ENCODE results near the gene NPAS2. TPM values are rescaled to one million over a fixed set of nuclear protein-coding genes. Genes with fewer than 3 reads are reported as not detected.

The NPAS2 gene
- total and polyA plus RNA-seq, 2 of the 8 experiments (the other 6 are each of a cell fraction or from before 2014, with no cell fraction given) = 1.8 to 1.9 TPM

- H2BK120ac ChIP-seq (replicated peaks; ENCODE audit: low read depth, low read length) = no peak overlapping the region
- no peaks in the 10 kb centered on the region for H3K27me3 ChIP-seq (replicated peaks in 1 of 4; ENCODE audit: control insufficient read depth in 3 of 4, extremely low read depth in 1 of 4, insufficient read depth in 3 of 4, low read length in 3 of 4)
- H4K20me1 ChIP-seq (replicated peaks in 1 of 2; ENCODE audit: control insufficient read depth in 1 of 2, insufficient read depth in 2 of 2, low read length in 2 of 2) = no peaks in the 10 kb centered on the region
- no peak overlapping the region for H3K4me3 ChIP-seq (ENCODE audit: extremely low read depth in 1 of 4, insufficient read depth in 2 of 4, low read depth in 3 of 4, low read length in 4 of 4)
- ChIA-PET CTCF (ENCODE audit: partially characterized antibody) (interaction anchor here (0.7 to 1.0 kb wide), 2 partner anchors 80 to 543 kb away, joined by 3 read pairs; no protein-coding TSS in a partner anchor), POLR2A (ENCODE audit: partially characterized antibody) (interaction anchor here (1.1 kb wide), 1 partner anchor 343 kb away, joined by 4 read pairs; the partner anchor contains the start of gene RNF149)
- no peaks in the 10 kb centered on the region for H3K23me2 ChIP-seq (ENCODE audit: low read depth, low read length)
- H3K79me2 ChIP-seq (ENCODE audit: control insufficient read depth in 1 of 2, insufficient read depth in 2 of 2, low read length in 2 of 2) = no peaks in the 10 kb centered on the region
- no peak overlapping the region for H2AFZ ChIP-seq (ENCODE audit: low read length)
- no peak overlapping the region for H2AK5ac ChIP-seq (ENCODE audit: low read depth, low read length)
- no peak for FAIRE-seq
- H3K56ac ChIP-seq (replicated peaks; ENCODE audit: insufficient read length, low read depth, low read length) = no peak overlapping the region
- no peak overlapping the region for H2BK12ac ChIP-seq (ENCODE audit: low read depth, low read length)
- no peak overlapping the region for H2BK20ac ChIP-seq (ENCODE audit: low read length)
- no peak overlapping the region for H4K8ac ChIP-seq (ENCODE audit: extremely low read depth, insufficient read depth, low read length)
- H3K4ac ChIP-seq (replicated peaks; ENCODE audit: insufficient read length, low read depth, low read length) = no peak overlapping the region
- 89% methylated on average over 5 of the region's 5 CpGs; no CpG with 5 or more reads in 1 of the 2 experiments for WGBS, 2 experiments (ENCODE audit: extremely low coverage in 1 of 2, insufficient coverage in 1 of 2, insufficient read length in 1 of 2, insufficient replicate concordance in 2 of 2, low coverage in 1 of 2, low lambda C conversion rate in 2 of 2, missing lambda C conversion rate in 1 of 2)
- H3K9me3 ChIP-seq (ENCODE audit: insufficient read depth in 2 of 2, low read depth in 1 of 2, low read length in 1 of 2) = no peaks in the 10 kb centered on the region
- H4K91ac ChIP-seq (replicated peaks; ENCODE audit: insufficient read length, low read length) = no peak overlapping the region
- H3K18ac ChIP-seq (ENCODE audit: extremely low read depth, low read length) = no peak overlapping the region
- H3K4me1 ChIP-seq (replicated peaks in 1 of 4; ENCODE audit: control insufficient read depth in 3 of 4, insufficient read depth in 4 of 4, low read length in 3 of 4) = peaks cover 0 to under 1% (median 0%) of the 10 kb centered on the region in 4 experiments; a peak in 1 of 7 replicates
- no peak for DNase-seq (ENCODE audit: low read depth in 1 of 2, low spot score in 2 of 2)
- no peak overlapping the region for H2BK5ac ChIP-seq (ENCODE audit: low read depth, low read length)
- no peaks in the 10 kb centered on the region for H3K36me3 ChIP-seq (ENCODE audit: control insufficient read depth in 2 of 4, insufficient read depth in 4 of 4, low read length in 3 of 4)
- no peak overlapping the region for H3K14ac ChIP-seq (ENCODE audit: insufficient read length)
- H3K79me1 ChIP-seq (ENCODE audit: low read depth, low read length) = no peaks in the 10 kb centered on the region
- no peak overlapping the region for H3K27ac ChIP-seq (ENCODE audit: low read depth, low read length)
- no peak overlapping the region for H2BK15ac ChIP-seq (ENCODE audit: low read length)
- H3K4me2 ChIP-seq (ENCODE audit: insufficient read depth in 1 of 2, low read depth in 2 of 2, low read length in 2 of 2) = no peak overlapping the region
- H3K9ac ChIP-seq (replicated peaks in 1 of 4; ENCODE audit: extremely low read depth in 1 of 4, low read depth in 3 of 4, low read length in 3 of 4) = no peak overlapping the region
- no peak overlapping the region for H3K23ac ChIP-seq (ENCODE audit: insufficient read length)
- H4K5ac ChIP-seq (ENCODE audit: insufficient read length, low read depth, low read length) = no peak overlapping the region
- TF ChIP-seq BACH1 (IDR thresholded peaks at IDR 0.05; ENCODE audit: low read length) = no peak
- no peak for TF ChIP-seq CHD1 (IDR thresholded peaks at IDR 0.05; ENCODE audit: low read depth, low read length)
- no peak for TF ChIP-seq SRF (IDR thresholded peaks at IDR 0.05; ENCODE audit: low read depth, low read length)
- TF ChIP-seq SP2 (IDR thresholded peaks at IDR 0.05; ENCODE audit: low read length) = no peak
- TF ChIP-seq FOSL1 (IDR thresholded peaks at IDR 0.05; ENCODE audit: insufficient read depth, low read depth, low read length) = no peak
- no peak for TF ChIP-seq HDAC2 (IDR thresholded peaks at IDR 0.05; ENCODE audit: borderline replicate concordance in 1 of 2, low read depth in 2 of 2, low read length in 2 of 2)
- TF ChIP-seq KDM5A (IDR thresholded peaks at IDR 0.05; ENCODE audit: low read length) = no peak
- no peak for TF ChIP-seq TAF1 (IDR thresholded peaks at IDR 0.05; ENCODE audit: low read depth, low read length)
- no peak for TF ChIP-seq ASH2L (IDR thresholded peaks at IDR 0.05; ENCODE audit: low read length)
- no peak for TF ChIP-seq EP300 (IDR thresholded peaks at IDR 0.05; ENCODE audit: borderline replicate concordance in 1 of 2, low read depth in 2 of 2, low read length in 2 of 2)
Measured at GRCh38 chr2:100965596-100965995, 145.7 kb downstream of the NPAS2 start.

Data from H1 (cell line).